T-cell (primary cell): Measurements from ENCODE around the gene ST6GAL1. TPM values are rescaled to one million over a fixed set of nuclear protein-coding genes. Genes with fewer than 3 reads are reported as not detected.
"Not testable (repeated sequence)": the region's sequence is repeated elsewhere in the genome, so short reads cannot be mapped to it uniquely, and the experiment has no call there.

Experiments used
- ATAC-seq, 4 experiments: fragments of 200-7000 bp in 3 of 4; fragments of 150-1000 bp in 1 of 4; cut with Tn5 transposase; replicated peaks in 1 of 4; 1 replicate in 3 of 4; 2 replicates in 1 of 4; pipeline ENCODE4 v1.10.0; 2021; ENCODE audit warnings: moderate library complexity in 3 of 4, mild to moderate bottlenecking in 2 of 4, moderate number of reproducible peaks in 1 of 4
- CTCF ChIA-PET, 2 donors: fragments of 300-600 bp; sonication (Branson Sonifier 250); formaldehyde crosslinking; loops; one replicate each; lab custom pipeline; 2022; ENCODE audit warnings: antibody characterized with exemption in 2 of 2; lab: Charles Lee
- POLR2A ChIA-PET, 2 donors: fragments of 300-600 bp; sonication (Branson Sonifier 250); formaldehyde crosslinking; loops; one replicate each; lab custom pipeline; 2022; ENCODE audit warnings: antibody characterized with exemption in 2 of 2; lab: Charles Lee
- DNase-seq, 35 experiments: peaks; one replicate each; pipeline versions ENCODE4 v3.0.0 to v3.0.0-alpha.2; 2013 to 2023
- H3K27ac ChIP-seq: one replicate; pipeline ENCODE4 v1.5.1; 2013; ENCODE audit warnings: low read length
- H3K27me3 ChIP-seq, 2 experiments: replicated peaks in 1 of 2; 1 replicate in 1 of 2; 2 replicates in 1 of 2; pipeline versions ENCODE4 v1.6.1 to v1.7.0; 2013; ENCODE audit warnings: low read length in 1 of 2, mixed read lengths in 1 of 2; ENCODE audit not compliant: control insufficient read depth in 2 of 2, insufficient read depth in 2 of 2; ENCODE audit errors: extremely low read depth in 1 of 2
- H3K36me3 ChIP-seq, 2 donors: 1 replicate in 1 of 2; 2 replicates in 1 of 2; pipeline versions ENCODE4 v1.6.1 to v1.7.0; 2013; ENCODE audit warnings: low read length in 1 of 2; ENCODE audit not compliant: control insufficient read depth in 2 of 2, insufficient read depth in 1 of 2; ENCODE audit errors: extremely low read depth in 1 of 2
- H3K4me1 ChIP-seq, 2 experiments: 1 replicate in 1 of 2; 2 replicates in 1 of 2; pipeline versions ENCODE4 v1.6.1 to v1.7.0; 2013; ENCODE audit warnings: low read length in 2 of 2, mixed read lengths in 1 of 2; ENCODE audit not compliant: insufficient read depth in 2 of 2, control insufficient read depth in 1 of 2; ENCODE audit errors: extremely low read depth in 1 of 2
- H3K4me3 ChIP-seq, 2 donors: 1 replicate in 1 of 2; 2 replicates in 1 of 2; pipeline versions ENCODE4 v1.5.1 to v1.7.0; 2013; ENCODE audit warnings: mild to moderate bottlenecking in 2 of 2, low read length in 1 of 2, moderate library complexity in 1 of 2; ENCODE audit not compliant: control insufficient read depth in 1 of 2; ENCODE audit errors: extremely low read depth in 1 of 2
- H3K9me3 ChIP-seq: 2 replicates; pipeline ENCODE4 v1.7.0; 2013
- H3K27ac Mint-ChIP-seq, 2 donors: one replicate each; pipeline ENCODE4 v1.8.0; 2020 to 2021; ENCODE audit warnings: mild to moderate bottlenecking in 2 of 2, mixed read lengths in 2 of 2
- H3K27me3 Mint-ChIP-seq, 2 donors: one replicate each; pipeline ENCODE4 v1.8.0; 2021 to 2022; ENCODE audit warnings: mixed read lengths in 2 of 2
- H3K36me3 Mint-ChIP-seq: one replicate; pipeline ENCODE4 v1.8.0; 2021; ENCODE audit warnings: mixed read lengths
- H3K4me1 Mint-ChIP-seq, 3 donors: one replicate each; pipeline ENCODE4 v1.8.0; 2020 to 2022; ENCODE audit warnings: mixed read lengths in 3 of 3, mild to moderate bottlenecking in 1 of 3
- H3K4me3 Mint-ChIP-seq, 3 donors: one replicate each; pipeline ENCODE4 v1.8.0; 2020 to 2022; ENCODE audit warnings: mild to moderate bottlenecking in 3 of 3, mixed read lengths in 3 of 3, moderate library complexity in 3 of 3
- H3K9me3 Mint-ChIP-seq, 3 donors: one replicate each; pipeline ENCODE4 v1.8.0; 2020 to 2022; ENCODE audit warnings: mixed read lengths in 3 of 3
- WGBS: methylation state at CpG from one replicate; pipeline ENCODE4 v1.1.5; 2013; ENCODE audit warnings: missing lambda C conversion rate; ENCODE audit not compliant: insufficient coverage; 5-methylcytosine and 5-hydroxymethylcytosine counted together
- total RNA-seq, 35 experiments: library from RNA in 6 of 35; stranded (reverse) in 6 of 35; fragments of 120-200 nt in 1 of 35; gene quantifications; one replicate each; pipeline versions ENCODE4 v1.2.1 to v1.2.4 and lab custom pipeline; 2013 to 2026

ST6GAL1 gene
- total RNA-seq, 5 donors from 2014 or later (not counting 1 experiment from before 2014, with no cell fraction given): 148 to 237 (median 212) TPM

- Mint-ChIP-seq H3K36me3 (peaks cover 67% of the 10 kb centered on the region), H3K4me1 (peaks cover 33 to 70% (median 50%) of the 10 kb centered on the region in 3 donors), H3K27ac (peak overlapping the region; percentile 79 to 81)
- H3K27me3 Mint-ChIP-seq, POLR2A ChIA-PET, H3K9me3 Mint-ChIP-seq, ATAC-seq, H3K4me1 ChIP-seq, H3K4me3 ChIP-seq, H3K27me3 ChIP-seq, H3K9me3 ChIP-seq, DNase-seq, H3K4me3 Mint-ChIP-seq, H3K27ac ChIP-seq: not testable (repeated sequence)
- H3K36me3 ChIP-seq: peaks cover 18 to 71% of the 10 kb centered on the region in 2 donors
- CTCF ChIA-PET: interaction anchor here in 1 of 2 donors (2.3 kb wide), 1 partner anchor 118 kb away, joined by 10 read pairs; no protein-coding TSS in a partner anchor
- 98% methylated on average over 5 of the region's 11 CpGs for WGBS
Observed at GRCh38 chr3:186967236-186967635, 36.9 kb downstream of the ST6GAL1 start.

- H3K27ac Mint-ChIP-seq: peak overlapping the region; percentile 79 to 81
- POLR2A ChIA-PET: no interaction called here
- H3K27me3 Mint-ChIP-seq: no peaks in the 10 kb centered on the region
- no peaks in the 10 kb centered on the region for H3K9me3 Mint-ChIP-seq
- CTCF ChIA-PET: no interaction called here
- no peak overlapping the region for H3K4me3 Mint-ChIP-seq
- H3K36me3 Mint-ChIP-seq: peaks cover 71% of the 10 kb centered on the region
- H3K4me1 ChIP-seq: peaks cover 0 to 9% of the 10 kb centered on the region in 2 experiments
- H3K36me3 ChIP-seq: peaks cover 20 to 75% of the 10 kb centered on the region in 2 donors
- H3K4me1 Mint-ChIP-seq: peaks cover 30 to 69% (median 48%) of the 10 kb centered on the region in 3 donors
- DNase-seq (no peak), ATAC-seq (no peak)
- no peak overlapping the region for H3K27ac ChIP-seq
- no peaks in the 10 kb centered on the region for H3K27me3 ChIP-seq
- 52% methylated on average over 3 of the region's 7 CpGs for WGBS
- no peaks in the 10 kb centered on the region for H3K9me3 ChIP-seq
- H3K4me3 ChIP-seq: no peak overlapping the region
Observed at GRCh38 chr3:186967686-186968085, 37.4 kb downstream of the ST6GAL1 start.

GRCh38 chr3:186969607-186970006 is 39.3 kb downstream of the ST6GAL1 start:
- Histone ChIP-seq H3K9me3 (no peaks in the 10 kb centered on the region), H3K4me3 (no peak overlapping the region), H3K36me3 (peaks cover 14 to 78% of the 10 kb centered on the region in 2 donors), H3K27me3 (no peaks in the 10 kb centered on the region), H3K4me1 (peaks cover 0 to 4% of the 10 kb centered on the region in 2 experiments), H3K27ac (no peak overlapping the region)
- CTCF ChIA-PET: interaction anchor here (0.9 to 1.3 kb wide), 2 partner anchors 120 to 121 kb away, joined by 3 read pairs; no protein-coding TSS in a partner anchor
- POLR2A ChIA-PET: interaction anchor here in 1 of 2 donors (0.5 kb wide), 1 partner anchor 196 kb away, joined by 4 read pairs; no protein-coding TSS in a partner anchor
- H3K27ac Mint-ChIP-seq: peak overlapping the region; percentile 1 to 53
- H3K4me1 Mint-ChIP-seq: peaks cover 30 to 68% (median 49%) of the 10 kb centered on the region in 3 donors
- no peaks in the 10 kb centered on the region for H3K9me3 Mint-ChIP-seq
- no peak overlapping the region for H3K4me3 Mint-ChIP-seq
- DNase-seq (no peak), ATAC-seq (no peak)
- 79% methylated on average over 5 of the region's 7 CpGs for WGBS
- H3K27me3 Mint-ChIP-seq: no peaks in the 10 kb centered on the region
- H3K36me3 Mint-ChIP-seq: peaks cover 76% of the 10 kb centered on the region

- peaks cover 85% of the 10 kb centered on the region for H3K36me3 Mint-ChIP-seq
- peak overlapping the region in 1 of 2 donors; percentile 29 for H3K27ac Mint-ChIP-seq
- not testable (repeated sequence) for H3K9me3 ChIP-seq, H3K4me3 ChIP-seq, H3K27ac ChIP-seq, DNase-seq, H3K27me3 ChIP-seq, H3K27me3 Mint-ChIP-seq, H3K4me3 Mint-ChIP-seq, ATAC-seq, H3K9me3 Mint-ChIP-seq, H3K4me1 ChIP-seq
- H3K36me3 ChIP-seq: peaks cover 11 to 79% of the 10 kb centered on the region in 2 donors
- 97% methylated on average over 7 of the region's 10 CpGs for WGBS
- ChIA-PET CTCF (interaction anchor here (0.6 to 1.4 kb wide), 3 partner anchors 9 to 40 kb away, joined by 3 read pairs; no protein-coding TSS in a partner anchor), POLR2A (interaction anchor here in 1 of 2 donors (0.5 to 0.6 kb wide), 2 partner anchors 20 to 195 kb away, joined by 3 to 5 read pairs; no protein-coding TSS in a partner anchor)
- peaks cover 40 to 59% (median 50%) of the 10 kb centered on the region in 3 donors for H3K4me1 Mint-ChIP-seq
Observed at GRCh38 chr3:186971106-186971505, 40.8 kb downstream of the ST6GAL1 start.

GRCh38 chr3:186971578-186971977 is 41.3 kb downstream of the ST6GAL1 start:
- no peak for ATAC-seq
- Histone ChIP-seq H3K27ac (no peak overlapping the region), H3K27me3 (no peaks in the 10 kb centered on the region), H3K36me3 (peaks cover 14 to 79% of the 10 kb centered on the region in 2 donors), H3K4me3 (no peak overlapping the region), H3K4me1 (peaks cover 0 to 2% of the 10 kb centered on the region in 2 experiments), H3K9me3 (no peaks in the 10 kb centered on the region)
- POLR2A ChIA-PET: interaction anchor here in 1 of 2 donors (0.5 to 0.6 kb wide), 2 partner anchors 19 to 195 kb away, joined by 3 to 5 read pairs; no protein-coding TSS in a partner anchor
- no peaks in the 10 kb centered on the region for H3K27me3 Mint-ChIP-seq
- CTCF ChIA-PET: interaction anchor here (0.7 to 1.4 kb wide), 3 partner anchors 9 to 195 kb away, joined by 3 read pairs; no protein-coding TSS in a partner anchor
- WGBS: 100% methylated on average over 1 of the region's 1 CpG
- H3K27ac Mint-ChIP-seq: peak overlapping the region in 1 of 2 donors; percentile 29
- H3K4me1 Mint-ChIP-seq: peaks cover 38 to 56% (median 46%) of the 10 kb centered on the region in 3 donors
- no peaks in the 10 kb centered on the region for H3K9me3 Mint-ChIP-seq
- no peak overlapping the region for H3K4me3 Mint-ChIP-seq
- DNase-seq: no peak
- peaks cover 81% of the 10 kb centered on the region for H3K36me3 Mint-ChIP-seq

GRCh38 chr3:186973702-186974101 is 43.4 kb downstream of the ST6GAL1 start:
- H3K27ac Mint-ChIP-seq: no peak overlapping the region
- H3K36me3 Mint-ChIP-seq: peaks cover 72% of the 10 kb centered on the region
- CTCF ChIA-PET: interaction anchor here in 1 of 2 donors (0.9 kb wide), 1 partner anchor 1033 kb away, joined by 9 read pairs; no protein-coding TSS in a partner anchor
- Histone ChIP-seq H3K36me3 (peaks cover 10 to 78% of the 10 kb centered on the region in 2 donors), H3K4me3 (no peak overlapping the region), H3K27me3 (no peaks in the 10 kb centered on the region), H3K4me1 (peaks cover 0 to 2% of the 10 kb centered on the region in 2 experiments), H3K27ac (no peak overlapping the region), H3K9me3 (no peaks in the 10 kb centered on the region)
- ATAC-seq: no peak
- DNase-seq: no peak
- no peak overlapping the region for H3K4me3 Mint-ChIP-seq
- WGBS: 100% methylated on average over 1 of the region's 7 CpGs
- no peaks in the 10 kb centered on the region for H3K27me3 Mint-ChIP-seq
- POLR2A ChIA-PET: interaction anchor here in 1 of 2 donors (0.5 kb wide), 1 partner anchor 22 kb away, joined by 5 read pairs; no protein-coding TSS in a partner anchor
- H3K4me1 Mint-ChIP-seq: peaks cover 30 to 41% (median 35%) of the 10 kb centered on the region in 3 donors
- no peaks in the 10 kb centered on the region for H3K9me3 Mint-ChIP-seq
